H9 (cell line): ENCODE results near the gene PPP1R9A. TPM values are rescaled to one million over a fixed set of nuclear protein-coding genes. Genes with fewer than 3 reads are reported as not detected.

Experiments used
- DNase-seq: peaks from one replicate; pipeline ENCODE4 v3.0.0-alpha.2; 2017
- H2AFZ ChIP-seq: one replicate; pipeline ENCODE4 v1.6.1; 2013; ENCODE audit warnings: mild to moderate bottlenecking, low read length, control low read depth, moderate library complexity
- H2AK5ac ChIP-seq: 2 replicates; pipeline ENCODE4 v1.6.1; 2013; ENCODE audit warnings: low read length, control low read depth, mixed read lengths; ENCODE audit not compliant: insufficient read length
- H2BK120ac ChIP-seq: one replicate; pipeline ENCODE4 v1.6.1; 2013; ENCODE audit warnings: low read depth, mild to moderate bottlenecking, low read length, control low read depth, inconsistent platforms; ENCODE audit not compliant: poor library complexity, severe bottlenecking
- H2BK12ac ChIP-seq: 2 replicates; pipeline ENCODE4 v1.6.1; 2013; ENCODE audit warnings: low read length, control low read depth, mixed read lengths, low read depth; ENCODE audit not compliant: insufficient read length
- H2BK15ac ChIP-seq: 2 replicates; pipeline ENCODE4 v1.6.1; 2013; ENCODE audit warnings: low read depth, low read length, control low read depth
- H2BK20ac ChIP-seq: one replicate; pipeline ENCODE4 v1.6.1; 2013; ENCODE audit warnings: low read depth, mild to moderate bottlenecking, low read length, control low read depth, inconsistent platforms; ENCODE audit not compliant: poor library complexity, severe bottlenecking
- H2BK5ac ChIP-seq: 2 replicates; pipeline ENCODE4 v1.6.1; 2013; ENCODE audit warnings: low read length, control low read depth, mixed read lengths; ENCODE audit not compliant: insufficient read length
- H3K14ac ChIP-seq: 2 replicates; pipeline ENCODE4 v1.6.1; 2013; ENCODE audit warnings: low read length, control low read depth; ENCODE audit not compliant: insufficient read depth
- H3K18ac ChIP-seq: 2 replicates; pipeline ENCODE4 v1.6.1; 2013; ENCODE audit warnings: low read depth, mild to moderate bottlenecking, mixed read lengths, low read length, control low read depth; ENCODE audit not compliant: insufficient read length
- H3K23ac ChIP-seq: 2 replicates; pipeline ENCODE4 v1.6.1; 2013; ENCODE audit warnings: low read length, control low read depth, mixed read lengths, low read depth; ENCODE audit not compliant: insufficient read length
- H3K23me2 ChIP-seq: 2 replicates; pipeline ENCODE4 v1.6.1; 2013; ENCODE audit warnings: low read depth, mild to moderate bottlenecking, mixed read lengths, low read length, control low read depth; ENCODE audit not compliant: insufficient read length, poor library complexity, severe bottlenecking
- H3K27ac ChIP-seq: 2 replicates; pipeline ENCODE4 v1.5.1; 2013; ENCODE audit warnings: low read length, control low read depth, mixed read lengths, low read depth; ENCODE audit not compliant: insufficient read length
- H3K27me3 ChIP-seq: 2 replicates; pipeline ENCODE4 v1.6.1; 2013; ENCODE audit warnings: low read length, control low read depth, inconsistent platforms; ENCODE audit not compliant: insufficient read depth
- H3K4ac ChIP-seq: 2 replicates; pipeline ENCODE4 v1.6.1; 2013; ENCODE audit warnings: low read depth, mild to moderate bottlenecking, control low read depth, inconsistent platforms, low read length, moderate library complexity
- H3K4me1 ChIP-seq: 2 replicates; pipeline ENCODE4 v1.6.1; 2013; ENCODE audit warnings: low read length, control low read depth, inconsistent platforms; ENCODE audit not compliant: insufficient read depth
- H3K4me2 ChIP-seq: 2 replicates; pipeline ENCODE4 v1.6.1; 2013; ENCODE audit warnings: low read length, control low read depth, mixed read lengths; ENCODE audit not compliant: insufficient read length, insufficient read depth
- H3K56ac ChIP-seq: 2 replicates; pipeline ENCODE4 v1.6.1; 2013; ENCODE audit warnings: low read depth, mild to moderate bottlenecking, mixed read lengths, low read length, control low read depth; ENCODE audit not compliant: insufficient read length
- H3K79me1 ChIP-seq: 2 replicates; pipeline ENCODE4 v1.6.1; 2013; ENCODE audit warnings: low read depth, mild to moderate bottlenecking, moderate library complexity, low read length, control low read depth, inconsistent platforms; ENCODE audit not compliant: insufficient read depth, poor library complexity, severe bottlenecking
- H3K79me2 ChIP-seq: 2 replicates; pipeline ENCODE4 v1.6.1; 2013; ENCODE audit warnings: low read length, control low read depth, inconsistent platforms; ENCODE audit not compliant: insufficient read depth
- H3K9ac ChIP-seq: 2 replicates; pipeline ENCODE4 v1.6.1; 2013; ENCODE audit warnings: low read length, control low read depth, mixed read lengths; ENCODE audit not compliant: insufficient read length; ENCODE audit errors: extremely low read depth
- H3K9me3 ChIP-seq: one replicate; pipeline ENCODE4 v1.6.1; 2013; ENCODE audit warnings: low read depth, low read length, inconsistent platforms; ENCODE audit not compliant: control insufficient read depth
- H3T11ph ChIP-seq: one replicate; pipeline ENCODE4 v1.6.1; 2013; ENCODE audit warnings: mild to moderate bottlenecking, low read length, control low read depth, inconsistent platforms
- H4K20me1 ChIP-seq: one replicate; pipeline ENCODE4 v1.6.1; 2013; ENCODE audit not compliant: control insufficient read depth, insufficient read length, insufficient read depth
- H4K5ac ChIP-seq: 2 replicates; pipeline ENCODE4 v1.6.1; 2013; ENCODE audit warnings: low read depth, mild to moderate bottlenecking, mixed read lengths, low read length, control low read depth; ENCODE audit not compliant: insufficient read length
- H4K8ac ChIP-seq: replicated peaks from 2 replicates; pipeline ENCODE4 v1.6.1; 2013; ENCODE audit warnings: low read length, control low read depth, mixed read lengths, low read depth; ENCODE audit not compliant: insufficient read length
- H4K91ac ChIP-seq: 2 replicates; pipeline ENCODE4 v1.6.1; 2013; ENCODE audit warnings: low read depth, mild to moderate bottlenecking, moderate library complexity, mixed read lengths, low read length, control low read depth; ENCODE audit not compliant: insufficient read length
- H3K27ac Mint-ChIP-seq, 3 experiments: 2 replicates in 2 of 3; 3 replicates in 1 of 3; pipeline ENCODE4 v1.8.0; 2020 to 2021; ENCODE audit warnings: mixed read lengths in 3 of 3, mild to moderate bottlenecking in 1 of 3, moderate library complexity in 1 of 3
- H3K27me3 Mint-ChIP-seq: 2 replicates; pipeline ENCODE4 v1.8.0; 2021; ENCODE audit warnings: low read depth, mild to moderate bottlenecking, moderate library complexity, mixed read lengths
- H3K36me3 Mint-ChIP-seq, 3 experiments: 2 replicates in 2 of 3; 3 replicates in 1 of 3; pipeline ENCODE4 v1.8.0; 2020 to 2021; ENCODE audit warnings: low read depth in 3 of 3, mixed read lengths in 3 of 3; ENCODE audit not compliant: insufficient read depth in 1 of 3
- H3K4me1 Mint-ChIP-seq, 2 experiments: 2 replicates each; pipeline ENCODE4 v1.8.0; 2020; ENCODE audit warnings: mixed read lengths in 2 of 2
- H3K4me3 Mint-ChIP-seq, 2 experiments: 2 replicates in 1 of 2; 3 replicates in 1 of 2; pipeline ENCODE4 v1.8.0; 2020 to 2021; ENCODE audit warnings: mild to moderate bottlenecking in 2 of 2, mixed read lengths in 2 of 2, moderate library complexity in 1 of 2
- H3K9me3 Mint-ChIP-seq, 2 experiments: 2 replicates in 1 of 2; 3 replicates in 1 of 2; pipeline ENCODE4 v1.8.0; 2020; ENCODE audit warnings: mild to moderate bottlenecking in 2 of 2, mixed read lengths in 2 of 2, moderate library complexity in 1 of 2
- total RNA-seq: library from RNA; stranded (reverse); gene quantifications from 2 replicates; pipeline ENCODE4 v1.2.1, GENCODE V29; 2021
- TF ChIP-seq, protein P1 (sequence below): fragments of 200-600 bp; sonication (generic); conservative IDR thresholded peaks from 3 replicates; pipeline ENCODE4 v1.8.0; 2021; ENCODE audit warnings: antibody characterized with exemption, mild to moderate bottlenecking

PPP1R9A gene
- total RNA-seq, 1 experiment from 2014 or later, result 17.0 TPM

DNA sequence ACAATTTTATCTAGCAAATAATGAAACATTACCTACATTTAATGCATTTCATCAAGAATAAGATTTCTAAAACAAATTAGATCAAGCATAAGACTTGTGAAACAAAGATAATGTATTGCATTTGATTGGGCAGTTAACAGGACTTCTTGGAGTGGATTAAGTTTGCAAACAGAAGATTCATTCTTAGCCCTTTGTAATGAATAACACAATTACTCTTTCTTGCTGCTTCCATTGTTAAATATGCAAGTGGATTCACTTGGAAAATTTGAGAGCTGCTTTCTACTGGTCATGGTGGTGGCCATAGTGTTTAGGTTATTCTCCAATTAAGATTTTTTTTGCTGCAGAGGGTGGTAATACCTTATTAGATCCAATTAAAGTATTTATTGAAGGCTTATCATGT lies 6.0 kb downstream of the PPP1R9A start:
- Histone ChIP-seq H3K23me2 (no peaks in the 10 kb centered on the region), H3K4ac (no peak overlapping the region), H3K27me3 (no peaks in the 10 kb centered on the region), H3K4me2 (no peak overlapping the region), H2BK5ac (no peak overlapping the region), H2BK15ac (no peak overlapping the region), H2BK120ac (no peak overlapping the region), H4K91ac (no peak overlapping the region), H4K20me1 (no peaks in the 10 kb centered on the region), H3K18ac (no peak overlapping the region), H2BK12ac (no peak overlapping the region), H3K27ac (no peak overlapping the region), H2AFZ (no peak overlapping the region), H3K14ac (no peak overlapping the region), H3K56ac (no peak overlapping the region), H3K9me3 (no peaks in the 10 kb centered on the region), H4K5ac (no peak overlapping the region), H3K79me2 (peaks cover 5% of the 10 kb centered on the region; the same call in 1 of the 2 replicates), H3T11ph (no peak overlapping the region), H3K9ac (no peak overlapping the region), H2BK20ac (no peak overlapping the region), H3K79me1 (no peaks in the 10 kb centered on the region), H3K23ac (no peak overlapping the region), H4K8ac (no peak overlapping the region), H3K4me1 (peaks cover 14% of the 10 kb centered on the region; the same call in 1 of the 2 replicates), H2AK5ac (no peak overlapping the region)
- no peak overlapping the region; a peak in 1 of 5 replicates for H3K4me3 Mint-ChIP-seq
- H3K27ac Mint-ChIP-seq, result peak overlapping the region in 1 of 3 experiments; percentile 89; a peak in 1 of 7 replicates
- no peaks in the 10 kb centered on the region for H3K27me3 Mint-ChIP-seq
- DNase-seq, result no peak
- peaks cover 66 to 73% of the 10 kb centered on the region in 2 experiments for H3K4me1 Mint-ChIP-seq
- H3K9me3 Mint-ChIP-seq, result no peaks in the 10 kb centered on the region
- TF ChIP-seq, protein P1, sequence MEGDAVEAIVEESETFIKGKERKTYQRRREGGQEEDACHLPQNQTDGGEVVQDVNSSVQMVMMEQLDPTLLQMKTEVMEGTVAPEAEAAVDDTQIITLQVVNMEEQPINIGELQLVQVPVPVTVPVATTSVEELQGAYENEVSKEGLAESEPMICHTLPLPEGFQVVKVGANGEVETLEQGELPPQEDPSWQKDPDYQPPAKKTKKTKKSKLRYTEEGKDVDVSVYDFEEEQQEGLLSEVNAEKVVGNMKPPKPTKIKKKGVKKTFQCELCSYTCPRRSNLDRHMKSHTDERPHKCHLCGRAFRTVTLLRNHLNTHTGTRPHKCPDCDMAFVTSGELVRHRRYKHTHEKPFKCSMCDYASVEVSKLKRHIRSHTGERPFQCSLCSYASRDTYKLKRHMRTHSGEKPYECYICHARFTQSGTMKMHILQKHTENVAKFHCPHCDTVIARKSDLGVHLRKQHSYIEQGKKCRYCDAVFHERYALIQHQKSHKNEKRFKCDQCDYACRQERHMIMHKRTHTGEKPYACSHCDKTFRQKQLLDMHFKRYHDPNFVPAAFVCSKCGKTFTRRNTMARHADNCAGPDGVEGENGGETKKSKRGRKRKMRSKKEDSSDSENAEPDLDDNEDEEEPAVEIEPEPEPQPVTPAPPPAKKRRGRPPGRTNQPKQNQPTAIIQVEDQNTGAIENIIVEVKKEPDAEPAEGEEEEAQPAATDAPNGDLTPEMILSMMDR, result no peak
- peaks cover 5 to 16% (median 7%) of the 10 kb centered on the region in 3 experiments for H3K36me3 Mint-ChIP-seq
